ENCODE data around the gene CRISPLD2.
"Not testable (repeated sequence)": the region's sequence is repeated elsewhere in the genome, so short reads cannot be mapped to it uniquely, and the experiment has no call there.

Gene CRISPLD2

GRCh38 chr16:84931107-84931494 is 111.3 kb downstream of the CRISPLD2 start:
- DNase-seq (ENCODE audit: low read depth) = no peak

- DNase-seq (ENCODE audit: low read depth) = no peak
Measured at GRCh38 chr16:84931506-84931905, 111.7 kb downstream of the CRISPLD2 start.

- DNase-seq (ENCODE audit: low read depth) = no peak
Measured at GRCh38 chr16:84932681-84933080, 112.9 kb downstream of the CRISPLD2 start.

- DNase-seq (ENCODE audit: low read depth) = no peak
Measured at GRCh38 chr16:84933774-84934631, 114.2 kb downstream of the CRISPLD2 start.

GRCh38 chr16:84937196-84938005 is 117.6 kb downstream of the CRISPLD2 start:
- DNase-seq (ENCODE audit: low read depth) = no peak

- not testable (repeated sequence) for DNase-seq (ENCODE audit: low read depth)
Measured at GRCh38 chr16:84938616-84939015, 118.8 kb downstream of the CRISPLD2 start.

GRCh38 chr16:84940670-84941551 is 121.1 kb downstream of the CRISPLD2 start:
- DNase-seq (ENCODE audit: low read depth) = no peak

- no peak for DNase-seq (ENCODE audit: low read depth)
Measured at GRCh38 chr16:84941921-84942320, 122.1 kb downstream of the CRISPLD2 start.

- no peak for DNase-seq (ENCODE audit: low read depth)
Measured at GRCh38 chr16:84942786-84943185, 123.0 kb downstream of the CRISPLD2 start.

- no peak for DNase-seq (ENCODE audit: low read depth)
Measured at GRCh38 chr16:84943620-84944019, 123.8 kb downstream of the CRISPLD2 start.

- DNase-seq (ENCODE audit: low read depth) = no peak
Measured at GRCh38 chr16:84947022-84947421, 127.2 kb downstream of the CRISPLD2 start.

GRCh38 chr16:84947996-84948850 is 128.4 kb downstream of the CRISPLD2 start:
- no peak for DNase-seq (ENCODE audit: low read depth)

GRCh38 chr16:84948851-84949610 is 129.2 kb downstream of the CRISPLD2 start:
- no peak for DNase-seq (ENCODE audit: low read depth)

GRCh38 chr16:84949772-84950436 is 130.1 kb downstream of the CRISPLD2 start:
- DNase-seq (ENCODE audit: low read depth) = no peak

- no peak for DNase-seq (ENCODE audit: low read depth)
Measured at GRCh38 chr16:84950906-84951305, 131.1 kb downstream of the CRISPLD2 start.

GRCh38 chr16:84952335-84953189 is 132.8 kb downstream of the CRISPLD2 start:
- DNase-seq (ENCODE audit: low read depth) = no peak

GRCh38 chr16:84953190-84953746 is 133.5 kb downstream of the CRISPLD2 start:
- DNase-seq (ENCODE audit: low read depth) = no peak

- DNase-seq (ENCODE audit: low read depth) = no peak
Measured at GRCh38 chr16:84955427-84955826, 135.6 kb downstream of the CRISPLD2 start.

- no peak for DNase-seq (ENCODE audit: low read depth)
Measured at GRCh38 chr16:84957192-84957591, 137.4 kb downstream of the CRISPLD2 start.

Data from HS-5 (cell line).